Mucosa of descending colon (tissue), 3 donors: ENCODE measurements around the gene NDRG4. TPM values are rescaled to one million over a fixed set of nuclear protein-coding genes. Genes with fewer than 3 reads are reported as not detected.
"Not testable (repeated sequence)": the region's sequence is repeated elsewhere in the genome, so short reads cannot be mapped to it uniquely, and the experiment has no call there.

ENCODE experiments used
- ATAC-seq: fragments of 200-7000 bp; cut with Tn5 transposase; one replicate; pipeline ENCODE4 v1.9.1; 2020; ENCODE audit warnings: mild to moderate bottlenecking, moderate library complexity
- DNase-seq, 3 donors: peaks; one replicate each; pipeline ENCODE4 v3.0.0-alpha.2; 2020
- H3K36me3 ChIP-seq: fragments of 200-600 bp; one replicate; pipeline ENCODE4 v1.8.0; 2021; ENCODE audit warnings: low read depth, mild to moderate bottlenecking
- H3K4me1 ChIP-seq: fragments of 200-600 bp; one replicate; pipeline ENCODE4 v1.8.0; 2021; ENCODE audit warnings: low read depth, mild to moderate bottlenecking
- H3K4me3 ChIP-seq: fragments of 200-600 bp; one replicate; pipeline ENCODE4 v1.8.0; 2021; ENCODE audit warnings: mild to moderate bottlenecking
- H3K9me3 ChIP-seq: fragments of 200-600 bp; one replicate; pipeline ENCODE4 v1.8.0; 2021; ENCODE audit warnings: mild to moderate bottlenecking
- intact Hi-C, 2 donors: fragments of 100-400 bp; cut with DNase I in 1 of 2; cut with micrococcal nuclease in 1 of 2; formaldehyde crosslinking; loops; one replicate each; pipeline versions ENCODE4 v1.11.0 to v1.11.1; 2022; cut with DNase I, micrococcal nuclease
- total RNA-seq, 3 donors: library from RNA; stranded (reverse); fragmentation: NEBNext Ultra II Directional in 2 of 3; extraction: Animal tissue kit (Norgen Biotek cat#: 25700) in 2 of 3; gene quantifications; one replicate each; pipeline versions ENCODE4 v1.2.1 to v1.2.4, GENCODE V29; 2021 to 2023
- TF ChIP-seq, protein P1 (sequence below): fragments of 200-600 bp; IDR thresholded peaks from one replicate; pipeline ENCODE4 v1.8.0; 2022; ENCODE audit warnings: antibody characterized with exemption, mild to moderate bottlenecking
- donor health status: DM: no; HTN: no; CAD: no; lungs with moderate emphysema.
- donor health status: DM: no; HTN: no; CAD: no.
- donor health status: DM: no; HTN: yes; CAD: no.

NDRG4 gene
- total RNA-seq, 3 donors from 2014 or later, result 3.0 to 15.8 (median 3.6) TPM

- Histone ChIP-seq H3K4me3 (no peak overlapping the region), H3K36me3 (no peaks in the 10 kb centered on the region), H3K9me3 (no peaks in the 10 kb centered on the region), H3K4me1 (peaks cover 5% of the 10 kb centered on the region)
- ATAC-seq (no peak), DNase-seq (no peak)
- intact Hi-C loops, result loop anchor here (5.0 kb wide), 1 partner anchor 148 kb away; no protein-coding TSS in a partner anchor
- TF ChIP-seq, protein P1, sequence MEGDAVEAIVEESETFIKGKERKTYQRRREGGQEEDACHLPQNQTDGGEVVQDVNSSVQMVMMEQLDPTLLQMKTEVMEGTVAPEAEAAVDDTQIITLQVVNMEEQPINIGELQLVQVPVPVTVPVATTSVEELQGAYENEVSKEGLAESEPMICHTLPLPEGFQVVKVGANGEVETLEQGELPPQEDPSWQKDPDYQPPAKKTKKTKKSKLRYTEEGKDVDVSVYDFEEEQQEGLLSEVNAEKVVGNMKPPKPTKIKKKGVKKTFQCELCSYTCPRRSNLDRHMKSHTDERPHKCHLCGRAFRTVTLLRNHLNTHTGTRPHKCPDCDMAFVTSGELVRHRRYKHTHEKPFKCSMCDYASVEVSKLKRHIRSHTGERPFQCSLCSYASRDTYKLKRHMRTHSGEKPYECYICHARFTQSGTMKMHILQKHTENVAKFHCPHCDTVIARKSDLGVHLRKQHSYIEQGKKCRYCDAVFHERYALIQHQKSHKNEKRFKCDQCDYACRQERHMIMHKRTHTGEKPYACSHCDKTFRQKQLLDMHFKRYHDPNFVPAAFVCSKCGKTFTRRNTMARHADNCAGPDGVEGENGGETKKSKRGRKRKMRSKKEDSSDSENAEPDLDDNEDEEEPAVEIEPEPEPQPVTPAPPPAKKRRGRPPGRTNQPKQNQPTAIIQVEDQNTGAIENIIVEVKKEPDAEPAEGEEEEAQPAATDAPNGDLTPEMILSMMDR, result no peak
Measured at GRCh38 chr16:58485184-58485887, 14.6 kb upstream of the NDRG4 start.

- Histone ChIP-seq H3K9me3 (no peaks in the 10 kb centered on the region), H3K4me3 (no peak overlapping the region), H3K36me3 (no peaks in the 10 kb centered on the region), H3K4me1 (peaks cover 5% of the 10 kb centered on the region)
- intact Hi-C loops, result loop anchor here (5.0 kb wide), 1 partner anchor 150 kb away; no protein-coding TSS in a partner anchor
- DNase-seq (peak; percentile 78 to 84 (median 84)), ATAC-seq (peak; percentile 93)
- TF ChIP-seq, protein P1, result peak; percentile 74
Measured at GRCh38 chr16:58487566-58488351, 12.2 kb upstream of the NDRG4 start.

DNA sequence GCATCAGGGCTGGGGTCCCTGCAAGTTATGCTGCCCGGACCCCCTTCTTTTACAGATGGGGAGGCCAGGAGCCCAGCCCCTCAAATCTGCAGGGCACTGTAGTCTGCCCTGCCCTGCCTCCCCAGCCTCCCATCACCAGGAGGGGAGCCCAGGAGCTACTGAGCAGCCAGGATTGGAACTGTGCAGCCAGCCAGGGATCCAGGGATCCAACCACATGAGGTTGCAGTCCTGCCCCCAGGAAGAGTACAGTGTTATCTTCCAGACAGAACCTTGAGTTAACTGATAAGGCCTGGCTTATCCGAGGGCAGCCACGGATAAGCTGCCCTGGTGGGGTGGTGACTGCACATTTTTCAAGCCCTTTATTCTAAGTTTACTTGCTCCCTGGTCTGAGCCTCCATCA lies 11.4 kb upstream of the NDRG4 start:
- ATAC-seq, result no peak
- Histone ChIP-seq H3K36me3 (no peaks in the 10 kb centered on the region), H3K9me3 (no peaks in the 10 kb centered on the region), H3K4me3 (no peak overlapping the region), H3K4me1 (peaks cover 5% of the 10 kb centered on the region)
- TF ChIP-seq, protein P1, result no peak
- no peak for DNase-seq
- intact Hi-C loops, result loop anchor here (5.0 kb wide), 1 partner anchor 151 kb away; no protein-coding TSS in a partner anchor

DNA sequence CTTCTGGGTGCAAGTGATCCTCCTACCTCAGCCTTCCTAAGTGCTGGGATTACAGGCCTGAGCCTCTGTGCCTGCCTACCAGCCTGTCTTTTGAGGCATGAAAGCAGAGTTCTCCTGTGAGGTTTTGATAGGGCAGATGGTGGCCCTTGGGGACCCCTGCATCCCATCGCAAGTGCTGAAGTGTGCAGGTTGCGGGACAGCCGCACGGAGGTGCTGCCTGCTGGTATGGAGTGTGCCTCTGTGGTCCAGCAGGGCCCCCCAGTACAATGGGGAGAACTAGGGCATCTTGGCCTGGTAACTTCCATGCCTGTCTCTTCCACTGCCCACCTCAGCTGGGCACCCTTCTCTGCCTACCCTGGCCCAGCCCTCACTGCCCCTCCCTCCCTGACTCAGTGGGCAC lies 9.9 kb upstream of the NDRG4 start:
- Histone ChIP-seq H3K4me3 (no peak overlapping the region), H3K9me3 (no peaks in the 10 kb centered on the region), H3K4me1 (peaks cover 5% of the 10 kb centered on the region), H3K36me3 (no peaks in the 10 kb centered on the region)
- no peak for DNase-seq
- intact Hi-C loops, result no loop called here
- ATAC-seq, result no peak
- TF ChIP-seq, protein P1, result no peak

GRCh38 chr16:58490539-58490938 lies 9.4 kb upstream of the NDRG4 start:
- intact Hi-C loops, ATAC-seq, H3K9me3 ChIP-seq, DNase-seq, H3K4me1 ChIP-seq, H3K36me3 ChIP-seq, H3K4me3 ChIP-seq: not testable (repeated sequence)

DNA sequence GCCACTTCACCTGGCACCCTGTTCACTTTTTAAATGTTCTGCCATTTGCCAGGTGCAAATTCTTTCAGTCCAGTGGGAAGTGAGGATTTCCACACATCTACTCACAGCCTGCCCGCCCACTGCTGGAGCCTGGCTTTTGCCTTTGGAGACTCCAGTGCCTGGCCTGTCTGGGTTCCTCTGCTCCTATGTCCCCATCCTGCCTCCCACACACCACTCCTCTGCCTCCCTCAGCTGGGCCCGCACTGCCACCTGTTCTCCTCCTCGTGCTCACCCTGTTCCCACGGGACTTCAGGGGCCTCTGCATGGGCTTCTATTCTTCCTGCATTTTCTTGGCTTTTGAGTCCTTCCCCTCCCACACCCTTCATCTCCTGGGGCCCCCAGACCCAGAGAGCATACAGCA lies 7.9 kb upstream of the NDRG4 start:
- Histone ChIP-seq H3K4me1 (peaks cover 5% of the 10 kb centered on the region), H3K4me3 (no peak overlapping the region), H3K9me3 (no peaks in the 10 kb centered on the region), H3K36me3 (no peaks in the 10 kb centered on the region)
- intact Hi-C loops, result no loop called here
- DNase-seq (no peak), ATAC-seq (no peak)
- TF ChIP-seq, protein P1, result no peak
